ENCODE measurements around the gene CYP2A6.

DNA sequence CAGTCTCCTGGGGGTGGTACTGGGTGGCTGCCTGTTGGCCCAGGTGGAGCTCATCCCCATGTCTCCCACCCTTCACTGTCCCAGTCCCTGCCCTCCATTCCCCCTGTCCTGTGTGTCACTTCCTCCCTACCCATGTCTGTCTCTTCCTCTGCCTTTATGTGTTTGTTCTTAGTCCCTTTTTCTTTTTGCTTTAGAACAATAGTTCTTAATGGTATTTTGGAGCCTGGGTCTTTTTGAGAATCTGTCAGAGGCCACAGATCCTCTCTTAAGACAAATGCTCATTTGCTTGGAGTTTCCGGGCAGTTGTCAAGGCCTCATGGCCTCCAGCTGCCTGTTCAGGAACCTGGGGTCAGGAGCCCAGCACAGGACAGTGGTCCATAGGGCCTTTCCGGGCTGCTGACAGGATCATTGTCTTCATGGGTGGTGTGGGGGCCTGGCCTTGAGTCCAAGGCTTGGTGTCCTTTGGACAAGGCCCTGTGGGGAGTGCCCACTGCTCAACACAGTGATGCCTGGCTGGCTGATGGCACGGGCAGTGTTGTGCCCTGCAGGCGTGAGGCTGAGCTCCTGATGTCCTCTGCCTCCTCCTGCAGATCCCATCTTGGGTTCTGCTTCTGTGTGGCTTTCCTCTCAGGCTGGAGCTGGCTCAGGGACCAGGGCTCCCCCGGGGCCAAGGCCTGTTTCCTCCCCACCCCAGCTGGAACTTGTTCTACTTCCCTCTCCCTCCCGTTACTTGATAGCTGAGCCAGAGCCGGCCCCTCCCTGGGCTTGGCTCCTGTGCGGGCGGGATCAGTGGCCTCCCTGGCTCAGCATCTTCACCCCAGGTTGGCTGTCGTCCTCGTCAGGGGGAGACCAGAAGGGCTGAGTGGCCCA, 47.7 kb downstream of the CYP2A6 start:
- no peak for TF ChIP-seq EZH2 (IDR thresholded peaks at IDR 0.05)
- TF ChIP-seq POLR2AphosphoS5 (IDR thresholded peaks at IDR 0.05; ENCODE audit: borderline replicate concordance, low read depth, low read length) = no peak
- TF ChIP-seq FOXP2 (optimal IDR thresholded peaks at IDR 0.05; ENCODE audit: control extremely low read depth, extremely low read length, insufficient read depth) = no peak
